ENCODE data around the gene COL25A1. TPM values are rescaled to one million over a fixed set of nuclear protein-coding genes. Genes with fewer than 3 reads are reported as not detected.

Gene COL25A1
- total RNA-seq, 1 experiment from 2014 or later: 4.2 TPM

GRCh38 chr4:108794136-108794535, 508.3 kb downstream of the COL25A1 start:
- H4K20me1 ChIP-seq (ENCODE audit: control insufficient read depth, insufficient read depth, insufficient read length): no peaks in the 10 kb centered on the region
- no peak overlapping the region for H3T11ph ChIP-seq (ENCODE audit: low read length)
- H4K8ac ChIP-seq (replicated peaks; ENCODE audit: insufficient read length, low read depth, low read length): no peak overlapping the region
- no peak overlapping the region for H2BK15ac ChIP-seq (ENCODE audit: low read depth, low read length)
- TF ChIP-seq CTCF (conservative IDR thresholded peaks at IDR 0.05): no peak
- H3K27ac ChIP-seq (ENCODE audit: insufficient read length, low read depth, low read length): no peak overlapping the region
- no CpG with 5 or more reads among the region's 1 CpG for WGBS (ENCODE audit: extremely low coverage, insufficient read length, low lambda C conversion rate)
- no peak overlapping the region for H3K4me2 ChIP-seq (ENCODE audit: insufficient read depth, insufficient read length, low read length)
- Mint-ChIP-seq H3K27ac (no peak overlapping the region), H3K4me1 (no peaks in the 10 kb centered on the region), H3K27me3 (ENCODE audit: low read depth) (no peaks in the 10 kb centered on the region), H3K4me3 (no peak overlapping the region), H3K36me3 (ENCODE audit: insufficient read depth in 1 of 3, low read depth in 3 of 3) (no peaks in the 10 kb centered on the region), H3K9me3 (no peaks in the 10 kb centered on the region)
- no peaks in the 10 kb centered on the region for H3K27me3 ChIP-seq (ENCODE audit: insufficient read depth, low read length)
- no peak overlapping the region for H3K56ac ChIP-seq (ENCODE audit: insufficient read length, low read depth, low read length)
- no peak overlapping the region for H3K9ac ChIP-seq (ENCODE audit: extremely low read depth, insufficient read length, low read length)
- H3K4ac ChIP-seq (ENCODE audit: low read depth, low read length): no peak overlapping the region
- H4K91ac ChIP-seq (ENCODE audit: insufficient read length, low read depth, low read length): no peak overlapping the region
- DNase-seq: no peak
- H3K23ac ChIP-seq (ENCODE audit: insufficient read length, low read depth, low read length): no peak overlapping the region
- no peaks in the 10 kb centered on the region for H3K4me1 ChIP-seq (ENCODE audit: insufficient read depth, low read length)
- no peak overlapping the region for H2BK20ac ChIP-seq (ENCODE audit: low read depth, low read length, poor library complexity, severe bottlenecking)
- H2BK12ac ChIP-seq (ENCODE audit: insufficient read length, low read depth, low read length): no peak overlapping the region
- no peaks in the 10 kb centered on the region for H3K23me2 ChIP-seq (ENCODE audit: insufficient read length, low read depth, low read length, poor library complexity, severe bottlenecking)
- H3K14ac ChIP-seq (ENCODE audit: insufficient read depth, low read length): no peak overlapping the region
- no peak overlapping the region for H2BK120ac ChIP-seq (ENCODE audit: low read depth, low read length, poor library complexity, severe bottlenecking)
- H3K9me3 ChIP-seq (ENCODE audit: control insufficient read depth, low read depth, low read length): no peaks in the 10 kb centered on the region
- no peak overlapping the region for H2AK5ac ChIP-seq (ENCODE audit: insufficient read length, low read length)
- H2AFZ ChIP-seq (ENCODE audit: low read length): no peak overlapping the region
- H3K18ac ChIP-seq (ENCODE audit: insufficient read length, low read depth, low read length): no peak overlapping the region
- no peak overlapping the region for H4K5ac ChIP-seq (ENCODE audit: insufficient read length, low read depth, low read length)
- no peaks in the 10 kb centered on the region for H3K79me1 ChIP-seq (ENCODE audit: insufficient read depth, low read depth, low read length, poor library complexity, severe bottlenecking)
- no peaks in the 10 kb centered on the region for H3K79me2 ChIP-seq (ENCODE audit: insufficient read depth, low read length)
- no peak overlapping the region for H2BK5ac ChIP-seq (ENCODE audit: insufficient read length, low read length)
